ENCODE results near the gene CD300C.
A peak's percentile ranks its signal among the peaks of the same experiment; 100 is the strongest.
"Not testable (repeated sequence)": the region's sequence is repeated elsewhere in the genome, so short reads cannot be mapped to it uniquely, and the experiment has no call there.

The CD300C gene

DNA sequence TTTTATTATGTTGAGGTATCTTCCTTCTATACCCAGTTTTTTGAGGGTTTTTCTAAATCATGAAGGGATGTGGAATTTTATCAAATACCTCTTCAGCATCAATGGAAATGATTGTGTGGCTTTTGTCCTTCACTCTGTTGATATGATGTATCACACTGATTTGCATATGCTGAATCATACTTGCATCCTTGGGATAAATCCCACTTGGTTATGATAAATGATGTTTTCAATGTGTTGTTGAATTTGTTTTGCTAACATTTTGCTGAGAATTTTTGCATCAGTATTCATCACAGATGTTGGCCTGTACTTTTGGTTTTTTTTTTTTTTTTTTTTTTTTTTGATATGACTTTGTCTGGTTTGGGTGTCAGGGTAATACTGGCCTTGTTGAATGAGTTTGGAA, 37.8 kb downstream of the CD300C start:
- DNase-seq, result no peak

DNA sequence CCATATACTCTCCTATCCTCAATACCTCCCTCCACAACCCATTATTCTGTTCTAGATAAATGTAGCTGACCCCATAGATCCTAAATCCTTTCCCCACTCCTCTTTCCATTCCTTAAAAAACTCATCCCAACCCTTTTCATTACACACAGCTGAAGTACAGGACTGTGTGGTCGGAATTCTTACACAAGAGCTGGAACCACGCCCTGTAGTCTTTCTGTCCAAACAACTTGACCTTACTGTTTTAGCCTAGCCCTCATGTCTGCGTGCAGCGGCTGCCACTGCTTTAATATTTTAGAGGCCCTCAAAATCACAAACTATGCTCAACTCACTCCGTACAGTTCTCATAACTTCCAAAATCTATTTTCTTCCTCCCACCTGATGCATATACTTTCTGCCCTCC, 42.0 kb downstream of the CD300C start:
- not testable (repeated sequence) for DNase-seq

DNA sequence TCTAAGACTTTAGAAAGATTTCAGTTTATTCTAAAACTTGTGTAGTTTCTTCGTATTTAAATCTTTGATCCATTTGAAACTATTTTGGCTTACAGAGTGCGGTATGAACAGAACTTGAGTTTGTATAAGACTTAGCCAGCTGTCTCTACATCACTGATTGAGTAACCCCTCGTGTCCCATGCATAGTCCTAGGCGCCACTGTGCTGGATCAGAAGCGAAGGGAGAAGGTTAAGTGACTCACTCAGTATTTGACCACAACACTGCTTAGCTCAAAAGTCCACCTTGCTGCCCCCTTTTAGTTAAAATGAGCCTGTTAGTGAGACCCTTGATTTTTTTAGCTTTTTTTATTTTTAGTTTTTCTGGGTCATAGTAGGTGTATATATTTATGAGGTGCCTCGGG, 43.1 kb downstream of the CD300C start:
- no peak for DNase-seq

DNA sequence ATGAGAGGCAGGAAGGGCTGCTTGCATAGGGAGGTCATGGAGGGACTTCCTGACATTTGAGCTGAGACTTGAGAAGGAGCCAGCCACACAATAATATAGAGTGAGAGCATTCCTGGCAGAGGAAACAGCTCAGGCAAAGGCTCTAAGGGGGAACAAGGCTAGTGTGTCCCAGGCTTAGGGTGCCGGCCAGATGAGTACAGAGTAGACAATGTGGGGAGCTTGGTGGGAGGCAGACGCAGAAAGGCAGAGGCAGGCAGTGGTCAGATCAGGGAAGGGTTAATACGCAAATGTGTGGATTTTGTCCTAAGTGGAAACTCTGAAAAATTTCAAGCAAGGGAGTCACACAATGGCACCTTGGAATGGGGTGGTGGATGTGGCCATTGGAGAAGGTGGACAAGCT, 45.9 kb downstream of the CD300C start:
- DNase-seq, result no peak

DNA sequence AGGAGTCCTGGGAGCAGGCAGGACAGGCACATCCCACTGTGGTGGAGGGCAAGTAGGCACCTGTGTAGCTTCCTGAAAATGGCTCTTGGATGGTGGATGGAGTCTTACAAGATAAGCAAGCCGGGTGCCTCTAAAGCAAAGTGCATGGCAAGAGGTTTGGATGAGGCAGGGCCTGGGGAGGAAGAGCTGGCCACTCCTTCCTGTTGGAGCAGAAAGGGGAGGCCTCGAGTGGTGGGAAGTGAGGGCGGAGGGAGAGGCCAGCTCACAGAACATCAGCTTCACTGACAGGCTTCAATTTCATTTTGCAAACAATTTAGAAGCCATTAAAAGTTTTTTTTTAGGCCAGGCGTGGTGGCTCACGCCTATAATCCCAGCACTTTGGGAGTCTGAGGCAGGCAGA, 48.4 kb downstream of the CD300C start:
- no peak for DNase-seq

DNA sequence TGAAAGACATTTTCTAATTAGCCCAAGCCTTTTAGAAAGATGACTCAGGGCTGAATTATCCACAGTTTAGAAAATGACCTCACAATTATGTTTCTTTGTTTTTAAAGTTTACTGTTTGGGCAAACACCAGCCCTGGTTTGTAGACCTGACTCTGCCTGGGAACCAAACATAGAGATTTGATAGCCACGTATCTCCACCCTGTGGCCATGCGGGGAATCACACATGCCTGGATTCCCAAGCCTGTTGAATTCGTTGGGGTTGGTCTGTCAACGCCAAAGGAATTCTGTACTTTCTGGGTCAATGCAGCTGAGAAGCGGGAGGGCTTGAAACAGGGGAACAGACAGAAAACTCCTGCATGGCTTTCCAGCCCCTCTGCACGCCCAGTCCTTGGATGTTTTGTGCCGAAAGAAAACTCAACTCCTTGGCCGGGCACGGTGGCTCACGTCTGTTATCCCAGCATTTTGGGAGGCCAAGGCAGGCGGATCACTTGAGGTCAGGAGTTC, 52.5 kb downstream of the CD300C start:
- DNase-seq, result peak; percentile 91

DNA sequence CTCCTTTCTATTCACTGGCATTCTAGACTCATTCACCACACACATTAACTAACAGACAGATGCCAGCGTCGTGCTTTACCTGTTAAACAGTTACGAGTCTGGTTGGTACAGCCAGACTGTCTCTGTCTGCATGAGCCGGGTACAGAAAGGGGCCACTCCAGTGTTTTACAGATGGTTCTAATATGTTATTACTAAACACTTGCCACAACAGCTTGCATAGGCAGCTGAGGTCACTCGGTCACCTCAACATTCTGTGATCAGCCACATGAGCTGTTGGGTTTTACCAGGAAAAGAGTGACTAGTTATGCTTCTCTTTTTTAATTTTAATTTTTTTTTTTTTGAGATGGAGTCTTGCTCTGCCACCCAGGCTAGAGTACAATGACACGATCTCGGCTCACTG, 54.3 kb downstream of the CD300C start:
- no peak for DNase-seq
